ENCODE results near the gene SLC3A2.
"Not testable (repeated sequence)": the region's sequence is repeated elsewhere in the genome, so short reads cannot be mapped to it uniquely, and the experiment has no call there.

Gene SLC3A2

DNA sequence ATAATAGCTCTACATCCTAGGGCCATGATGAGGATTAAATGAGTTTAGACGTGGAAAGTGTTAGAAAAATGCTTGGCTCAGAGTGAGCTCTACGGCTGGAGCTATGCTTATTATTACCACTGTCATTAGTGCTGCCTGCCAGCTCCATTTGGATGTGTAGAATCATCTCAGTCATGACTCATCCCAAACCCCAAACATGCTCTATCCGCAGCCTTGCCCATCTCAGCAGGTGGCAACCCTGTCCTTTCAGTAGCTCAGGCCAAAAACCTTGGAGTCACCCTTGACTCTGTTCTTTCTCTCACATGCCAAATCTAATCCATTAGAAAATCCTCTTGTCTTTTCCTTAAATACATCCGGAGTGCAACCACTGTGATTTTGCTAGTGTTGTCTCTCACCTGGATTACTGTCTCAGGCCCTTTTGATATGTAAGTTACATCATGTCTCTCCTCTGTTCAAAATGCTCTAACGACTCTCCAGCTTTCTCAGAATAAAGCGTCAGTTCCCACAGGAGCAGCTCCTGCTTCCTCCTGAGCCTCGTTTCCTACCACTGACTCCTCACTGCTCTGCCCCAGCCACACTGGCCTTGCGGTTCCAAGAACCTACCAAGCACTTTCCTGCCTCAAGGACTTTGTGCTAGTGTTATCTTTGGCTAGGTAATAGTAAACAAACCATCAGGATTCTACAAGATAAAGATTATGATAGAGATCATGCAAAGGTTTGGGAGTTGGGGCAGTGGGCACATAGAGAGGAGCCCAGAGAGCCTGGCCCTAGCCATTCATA lies 51.0 kb downstream of the SLC3A2 start:
- FAIRE-seq = no peak

DNA sequence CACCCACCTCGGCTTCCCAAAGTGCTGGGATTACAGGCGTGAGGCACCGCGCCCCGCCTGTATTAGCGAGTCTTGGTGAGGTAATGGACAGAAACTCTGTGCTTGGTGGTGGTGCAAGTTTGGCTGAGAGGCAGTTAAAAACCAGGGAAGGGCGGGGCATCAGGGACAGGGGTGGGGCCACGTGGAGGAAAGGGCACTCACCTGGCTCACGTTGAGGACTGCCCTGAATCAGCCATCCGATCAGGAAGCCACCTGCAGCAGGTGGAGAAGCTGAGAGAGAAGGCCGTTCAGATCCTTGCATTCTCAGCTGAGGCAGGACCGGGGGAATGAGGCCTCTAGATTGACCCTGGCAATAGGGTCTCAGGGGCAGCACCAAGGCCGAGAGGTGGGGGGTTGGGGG lies 52.6 kb downstream of the SLC3A2 start:
- no peak for FAIRE-seq

DNA sequence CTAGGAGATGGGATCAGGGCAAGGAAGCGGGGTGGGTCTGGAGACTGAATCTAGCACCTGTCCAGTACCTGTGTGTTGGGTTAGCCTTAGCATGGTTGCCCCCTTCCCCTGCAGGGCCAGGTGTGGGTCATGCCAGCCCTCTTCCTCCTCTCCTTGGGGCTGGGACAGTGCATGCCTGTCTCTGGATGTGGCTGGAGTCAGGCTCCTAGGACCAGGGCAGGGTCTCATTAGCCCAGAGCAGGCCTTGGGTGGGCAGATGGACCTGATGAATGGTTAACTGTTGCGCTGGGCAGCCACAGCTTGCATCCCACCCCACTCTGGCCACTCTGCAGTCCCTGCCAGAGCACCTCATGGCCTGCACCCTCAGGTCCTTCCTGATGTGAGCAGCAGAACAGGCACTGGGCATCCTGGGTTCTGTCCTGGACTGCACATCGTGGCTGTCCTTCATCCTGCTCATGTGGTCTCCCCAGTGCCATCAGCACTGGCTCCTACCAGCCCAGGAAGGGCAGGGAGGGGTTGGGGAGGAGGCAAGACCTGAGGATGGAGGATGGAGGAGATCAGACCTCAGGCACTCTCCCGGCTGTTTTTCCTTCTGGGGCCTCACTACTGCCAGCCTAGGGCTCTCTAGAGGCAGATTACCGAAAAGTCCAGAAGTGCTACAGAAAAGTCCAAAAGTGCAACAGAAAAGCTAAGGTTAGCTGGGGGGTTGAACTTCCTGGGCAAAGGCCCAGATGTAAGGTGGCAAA lies 53.2 kb downstream of the SLC3A2 start:
- no peak for FAIRE-seq

DNA sequence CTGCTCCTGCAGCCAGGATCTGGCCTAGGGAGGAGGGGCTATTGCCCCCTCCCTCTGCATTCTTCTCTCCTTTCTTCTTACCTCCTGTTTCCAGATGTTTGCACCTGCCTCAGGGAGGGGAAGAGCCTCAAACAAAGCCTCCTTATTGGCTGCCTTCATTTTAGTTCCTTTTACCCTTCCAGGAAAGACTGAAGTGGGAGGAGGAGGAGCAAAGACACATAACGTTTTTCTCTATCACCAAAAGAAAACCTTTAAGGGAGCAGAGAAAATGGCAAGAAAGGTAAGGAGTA lies 53.7 kb downstream of the SLC3A2 start:
- FAIRE-seq = no peak

GRCh38 chr11:62937528-62937927 lies 56.8 kb downstream of the SLC3A2 start:
- FAIRE-seq = not testable (repeated sequence)

Measured in islet of Langerhans (tissue), 1 donor.